Measurements from ENCODE around the gene ATP5F1E.

- TF ChIP-seq CTCF (conservative IDR thresholded peaks at IDR 0.05; ENCODE audit: low read depth in 2 of 2) (no peak), EZH2phosphoT487 (IDR thresholded peaks at IDR 0.05; ENCODE audit: unreplicated experiment) (no peak), REST (IDR thresholded peaks at IDR 0.05; ENCODE audit: unreplicated experiment) (no peak), POLR2AphosphoS5 (IDR thresholded peaks at IDR 0.05; ENCODE audit: low read depth) (no peak), JUNB (IDR thresholded peaks at IDR 0.05; ENCODE audit: unreplicated experiment) (no peak), EZH2 (IDR thresholded peaks at IDR 0.05; ENCODE audit: low read depth, unreplicated experiment) (no peak), CREB1 (CRISPR knock-in tag; IDR thresholded peaks at IDR 0.05; ENCODE audit: low read depth) (no peak), ZNF462 (CRISPR knock-in tag; IDR thresholded peaks at IDR 0.05) (no peak), ETS1 (IDR thresholded peaks at IDR 0.05) (no peak), NANOG (IDR thresholded peaks at IDR 0.05; ENCODE audit: borderline replicate concordance) (no peak)
These were observed 26.5 kb downstream of the ATP5F1E start for GRCh38 chr20:59005523-59006166.
